Sigmoid colon (tissue), 4 donors: Measurements from ENCODE around the gene ALPK3.

Experiments used
- CTCF ChIP-seq, 4 experiments: fragments of 450-650 bp in 3 of 4; fragments of 200-600 bp in 1 of 4; IDR thresholded peaks; one replicate each; pipeline ENCODE4 v1.5.1; 2016 to 2019; ENCODE audit warnings: antibody characterized with exemption in 4 of 4, mild to moderate bottlenecking in 3 of 4, moderate library complexity in 2 of 4
- POLR2A ChIP-seq, 2 donors: fragments of 450-650 bp; IDR thresholded peaks; one replicate each; pipeline ENCODE4 v1.6.1; 2016; ENCODE audit warnings: antibody characterized with exemption in 2 of 2, mild to moderate bottlenecking in 2 of 2, moderate library complexity in 2 of 2
- POLR2AphosphoS5 ChIP-seq, 4 donors: sonication (generic); formaldehyde crosslinking; IDR thresholded peaks; one replicate each; pipeline ENCODE4 v1.6.1; 2017; ENCODE audit warnings: antibody characterized with exemption in 4 of 4

DNA sequence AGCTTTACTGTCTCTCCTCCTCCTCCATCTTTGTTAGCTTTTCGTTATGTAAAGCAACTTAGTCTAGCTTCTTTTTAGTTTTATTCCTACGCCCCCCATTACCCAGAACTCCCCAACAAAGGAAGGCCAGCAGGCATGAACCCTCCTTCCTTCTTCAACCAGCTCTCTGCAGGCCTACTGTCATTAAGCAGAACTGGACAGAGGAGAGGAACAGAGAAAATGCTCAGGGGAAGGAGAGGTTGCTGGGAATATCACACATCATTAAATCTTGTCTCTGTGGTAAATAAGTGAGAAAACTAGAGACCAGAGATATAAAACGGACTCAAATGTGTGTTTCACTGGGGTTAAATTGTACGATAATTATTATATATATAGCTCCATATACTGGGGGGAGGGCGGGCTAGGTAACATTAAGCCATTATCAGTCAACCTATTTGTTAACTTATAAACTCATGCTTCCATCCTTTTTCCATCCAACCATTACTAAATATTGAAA is 48.0 kb downstream of the ALPK3 start:
- TF ChIP-seq POLR2AphosphoS5 (IDR thresholded peaks at IDR 0.05) (no peak), CTCF (IDR thresholded peaks at IDR 0.05) (no peak), POLR2A (IDR thresholded peaks at IDR 0.05) (no peak)
